ENCODE data around the gene ETNK2. TPM values are rescaled to one million over a fixed set of nuclear protein-coding genes. Genes with fewer than 3 reads are reported as not detected.

The ETNK2 gene
- polyA plus RNA-seq, 2 of the 4 experiments (the other 2 are of a cell fraction) = 3.4 to 5.2 TPM

- POLR2A ChIA-PET = no interaction called here
- H3K4me2 ChIP-seq = no peak overlapping the region
These were observed 26.8 kb upstream of the ETNK2 start for GRCh38 chr1:204178487-204179281.

DNA sequence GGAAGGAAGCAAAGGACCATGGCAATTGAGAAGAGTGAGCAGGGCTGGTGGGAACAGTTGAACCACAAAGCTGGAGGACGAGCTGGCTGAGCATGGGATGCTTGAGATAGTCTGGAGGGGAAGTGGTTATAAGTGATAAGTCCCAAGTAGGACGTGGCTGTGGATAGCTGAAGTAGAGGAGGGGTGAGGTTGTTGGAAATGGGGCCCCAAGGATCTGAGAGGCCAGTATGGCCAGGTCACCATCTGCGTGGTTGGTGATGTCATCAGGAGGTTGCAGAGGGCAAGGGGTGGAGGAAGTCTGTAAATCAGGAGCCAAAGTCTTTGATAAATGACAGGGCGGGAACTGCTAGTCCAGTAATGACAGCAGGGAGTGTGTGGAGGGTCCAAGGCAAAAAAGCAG, 25.3 kb upstream of the ETNK2 start:
- FAIRE-seq = no peak
- CTCF ChIA-PET = interaction anchor here (1.1 to 16.3 kb wide), 9 partner anchors 10 to 326 kb away, joined by 3 to 314 read pairs (median 5); partner anchors contain the start of gene REN
- Histone ChIP-seq H3K4me3 (no peak overlapping the region), H3K4me2 (no peak overlapping the region), H3K4me1 (peaks cover 1% of the 10 kb centered on the region; the same call in 1 of the 3 replicates), H3K9me3 (no peaks in the 10 kb centered on the region), H3K27ac (no peak overlapping the region)
- POLR2A ChIA-PET = no interaction called here
- peak in 1 of 2 experiments; percentile 16 for DNase-seq (ENCODE audit: low read depth in 1 of 2, low spot score in 1 of 2)
- ATAC-seq = no peak; a peak in 1 of 6 replicates
- WGBS (ENCODE audit: missing lambda C conversion rate) = 21% methylated on average over 4 of the region's 4 CpGs
- TF ChIP-seq, protein P1, sequence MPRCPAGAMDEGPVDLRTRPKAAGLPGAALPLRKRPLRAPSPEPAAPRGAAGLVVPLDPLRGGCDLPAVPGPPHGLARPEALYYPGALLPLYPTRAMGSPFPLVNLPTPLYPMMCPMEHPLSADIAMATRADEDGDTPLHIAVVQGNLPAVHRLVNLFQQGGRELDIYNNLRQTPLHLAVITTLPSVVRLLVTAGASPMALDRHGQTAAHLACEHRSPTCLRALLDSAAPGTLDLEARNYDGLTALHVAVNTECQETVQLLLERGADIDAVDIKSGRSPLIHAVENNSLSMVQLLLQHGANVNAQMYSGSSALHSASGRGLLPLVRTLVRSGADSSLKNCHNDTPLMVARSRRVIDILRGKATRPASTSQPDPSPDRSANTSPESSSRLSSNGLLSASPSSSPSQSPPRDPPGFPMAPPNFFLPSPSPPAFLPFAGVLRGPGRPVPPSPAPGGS (IDR thresholded peaks at IDR 0.05) = no peak
- TF ChIP-seq MYC (IDR thresholded peaks at IDR 0.05; ENCODE audit: borderline replicate concordance, low read length) (no peak), PHF8 (IDR thresholded peaks at IDR 0.05; ENCODE audit: borderline replicate concordance, low read depth) (no peak), JUNB (IDR thresholded peaks at IDR 0.05) (no peak), FOSB (CRISPR knock-in tag; IDR thresholded peaks at IDR 0.05) (no peak), KDM1A (IDR thresholded peaks at IDR 0.05; ENCODE audit: low read depth) (no peak), TFCP2L1 (CRISPR knock-in tag; IDR thresholded peaks at IDR 0.05) (no peak), ATOH8 (CRISPR knock-in tag; IDR thresholded peaks at IDR 0.05; ENCODE audit: low read depth) (no peak), MAZ (IDR thresholded peaks at IDR 0.05; ENCODE audit: borderline replicate concordance, low read depth, low read length) (no peak), HDAC2 (IDR thresholded peaks at IDR 0.05) (no peak), ELK1 (IDR thresholded peaks at IDR 0.05; ENCODE audit: low read depth, low read length) (no peak), GATA3 (IDR thresholded peaks at IDR 0.05; ENCODE audit: borderline replicate concordance) (no peak)
- TF ChIP-seq, protein P2, sequence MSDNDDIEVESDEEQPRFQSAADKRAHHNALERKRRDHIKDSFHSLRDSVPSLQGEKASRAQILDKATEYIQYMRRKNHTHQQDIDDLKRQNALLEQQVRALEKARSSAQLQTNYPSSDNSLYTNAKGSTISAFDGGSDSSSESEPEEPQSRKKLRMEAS (IDR thresholded peaks at IDR 0.05) = no peak

More at GRCh38 chr1:204178487-204179281, 26.8 kb upstream of the ETNK2 start:
- ATAC-seq (no peak; a peak in 1 of 6 replicates), FAIRE-seq (no peak), DNase-seq (ENCODE audit: low read depth in 1 of 2, low spot score in 1 of 2) (no peak)
- Histone ChIP-seq H3K27ac (no peak overlapping the region), H3K9me3 (no peaks in the 10 kb centered on the region), H3K4me3 (no peak overlapping the region), H3K4me1 (no peaks in the 10 kb centered on the region)
- CTCF ChIA-PET = interaction anchor here (1.3 to 9.8 kb wide), 6 partner anchors 10 to 185 kb away, joined by 3 to 103 read pairs (median 6); partner anchors contain the start of gene REN
- WGBS (ENCODE audit: missing lambda C conversion rate) = 66% methylated on average over 7 of the region's 7 CpGs
- no peak for TF ChIP-seq JUN (IDR thresholded peaks at IDR 0.05)
- TF ChIP-seq CHD4 (IDR thresholded peaks at IDR 0.05; ENCODE audit: borderline replicate concordance) = no peak
- no peak for TF ChIP-seq POLR2A (IDR thresholded peaks at IDR 0.05; ENCODE audit: low read length)
- no peak for TF ChIP-seq RFX5 (IDR thresholded peaks at IDR 0.05)
- no peak for TF ChIP-seq EHMT2 (IDR thresholded peaks at IDR 0.05; ENCODE audit: low read depth)
- no peak for TF ChIP-seq MAZ (IDR thresholded peaks at IDR 0.05; ENCODE audit: borderline replicate concordance, low read depth, low read length)

GRCh38 chr1:204176049-204176448, 24.2 kb upstream of the ETNK2 start:
- ChIA-PET CTCF (interaction anchor here (0.8 to 16.3 kb wide), 9 partner anchors 11 to 327 kb away, joined by 3 to 314 read pairs (median 3); no protein-coding TSS in a partner anchor), POLR2A (no interaction called here)
- no peak for ATAC-seq
- Histone ChIP-seq H3K4me1 (peaks cover 5% of the 10 kb centered on the region; the same call in 2 of the 3 replicates), H3K9me3 (no peaks in the 10 kb centered on the region), H3K4me2 (no peak overlapping the region), H3K27ac (no peak overlapping the region), H3K4me3 (no peak overlapping the region)
- no peak for DNase-seq (ENCODE audit: low read depth in 1 of 2, low spot score in 1 of 2)
- TF ChIP-seq, protein P3, sequence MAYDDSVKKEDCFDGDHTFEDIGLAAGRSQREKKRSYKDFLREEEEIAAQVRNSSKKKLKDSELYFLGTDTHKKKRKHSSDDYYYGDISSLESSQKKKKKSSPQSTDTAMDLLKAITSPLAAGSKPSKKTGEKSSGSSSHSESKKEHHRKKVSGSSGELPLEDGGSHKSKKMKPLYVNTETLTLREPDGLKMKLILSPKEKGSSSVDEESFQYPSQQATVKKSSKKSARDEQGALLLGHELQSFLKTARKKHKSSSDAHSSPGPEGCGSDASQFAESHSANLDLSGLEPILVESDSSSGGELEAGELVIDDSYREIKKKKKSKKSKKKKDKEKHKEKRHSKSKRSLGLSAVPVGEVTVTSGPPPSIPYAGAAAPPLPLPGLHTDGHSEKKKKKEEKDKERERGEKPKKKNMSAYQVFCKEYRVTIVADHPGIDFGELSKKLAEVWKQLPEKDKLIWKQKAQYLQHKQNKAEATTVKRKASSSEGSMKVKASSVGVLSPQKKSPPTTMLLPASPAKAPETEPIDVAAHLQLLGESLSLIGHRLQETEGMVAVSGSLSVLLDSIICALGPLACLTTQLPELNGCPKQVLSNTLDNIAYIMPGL (CRISPR knock-in tag; IDR thresholded peaks at IDR 0.05; ENCODE audit: borderline replicate concordance) = no peak
- TF ChIP-seq RAD21 (conservative IDR thresholded peaks at IDR 0.05 in 1 of 2, IDR thresholded peaks at IDR 0.05 in 1 of 2) = no peak
- TF ChIP-seq HOXB13 (CRISPR knock-in tag; IDR thresholded peaks at IDR 0.05; ENCODE audit: low read depth) = no peak
- TF ChIP-seq SMC3 (IDR thresholded peaks at IDR 0.05) = no peak
- no peak for TF ChIP-seq KDM5A (IDR thresholded peaks at IDR 0.05)
- TF ChIP-seq JUN (IDR thresholded peaks at IDR 0.05) = no peak
- no peak for TF ChIP-seq SREBF2 (IDR thresholded peaks at IDR 0.05)
- TF ChIP-seq, protein P4, sequence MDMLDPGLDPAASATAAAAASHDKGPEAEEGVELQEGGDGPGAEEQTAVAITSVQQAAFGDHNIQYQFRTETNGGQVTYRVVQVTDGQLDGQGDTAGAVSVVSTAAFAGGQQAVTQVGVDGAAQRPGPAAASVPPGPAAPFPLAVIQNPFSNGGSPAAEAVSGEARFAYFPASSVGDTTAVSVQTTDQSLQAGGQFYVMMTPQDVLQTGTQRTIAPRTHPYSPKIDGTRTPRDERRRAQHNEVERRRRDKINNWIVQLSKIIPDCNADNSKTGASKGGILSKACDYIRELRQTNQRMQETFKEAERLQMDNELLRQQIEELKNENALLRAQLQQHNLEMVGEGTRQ (IDR thresholded peaks at IDR 0.05) = no peak
- no peak for TF ChIP-seq FOSB (CRISPR knock-in tag; IDR thresholded peaks at IDR 0.05)
- no peak for TF ChIP-seq RFX5 (IDR thresholded peaks at IDR 0.05)
- TF ChIP-seq ZFP36 (IDR thresholded peaks at IDR 0.05; ENCODE audit: borderline replicate concordance, partially characterized antibody) = no peak
- TF ChIP-seq CEBPB (IDR thresholded peaks at IDR 0.05) = no peak
- WGBS (ENCODE audit: missing lambda C conversion rate) = 60% methylated on average over 5 of the region's 5 CpGs
- no peak for FAIRE-seq

Data from A549 (cell line).